Neuronal stem cell (in vitro differentiated cells): ENCODE results near the gene TAS2R19.

Experiments used
- DNase-seq: peaks from one replicate; pipeline ENCODE4 v3.0.0-alpha.2; 2013; ENCODE audit warnings: low spot score
- H2AFZ ChIP-seq: one replicate; pipeline ENCODE4 v1.6.1; 2013; ENCODE audit warnings: mild to moderate bottlenecking, low read length, inconsistent platforms
- H2AK5ac ChIP-seq: 2 replicates; pipeline ENCODE4 v1.6.1; 2013; ENCODE audit warnings: low read depth, mild to moderate bottlenecking, inconsistent platforms, low read length, moderate library complexity, mixed read lengths
- H2BK120ac ChIP-seq: 2 replicates; pipeline ENCODE4 v1.6.1; 2013; ENCODE audit warnings: low read depth, mild to moderate bottlenecking, inconsistent platforms, low read length, moderate library complexity, mixed read lengths
- H2BK12ac ChIP-seq: one replicate; pipeline ENCODE4 v1.6.1; 2013; ENCODE audit warnings: low read length, inconsistent platforms
- H2BK15ac ChIP-seq: 2 replicates; pipeline ENCODE4 v1.6.1; 2013; ENCODE audit warnings: mild to moderate bottlenecking, low read length, inconsistent platforms, mixed read lengths
- H2BK5ac ChIP-seq: one replicate; pipeline ENCODE4 v1.6.1; 2013; ENCODE audit warnings: inconsistent platforms, mild to moderate bottlenecking, low read length, moderate library complexity
- H3K14ac ChIP-seq: one replicate; pipeline ENCODE4 v1.6.1; 2013; ENCODE audit warnings: low read length, inconsistent platforms
- H3K18ac ChIP-seq: 2 replicates; pipeline ENCODE4 v1.6.1; 2013; ENCODE audit warnings: low read length, inconsistent platforms
- H3K23ac ChIP-seq: 2 replicates; pipeline ENCODE4 v1.6.1; 2013; ENCODE audit warnings: low read depth, mild to moderate bottlenecking, mixed read lengths, low read length, inconsistent platforms; ENCODE audit not compliant: poor library complexity
- H3K27ac ChIP-seq: replicated peaks from 3 replicates; pipeline ENCODE4 v1.5.1; 2013; ENCODE audit warnings: low read length, inconsistent platforms
- H3K27me3 ChIP-seq, 3 experiments: 2 replicates each; pipeline ENCODE4 v1.6.1; 2013; ENCODE audit warnings: low read length in 3 of 3, mild to moderate bottlenecking in 2 of 3, inconsistent platforms in 1 of 3, low read depth in 1 of 3, mixed read lengths in 1 of 3, moderate library complexity in 1 of 3; ENCODE audit not compliant: control insufficient read depth in 3 of 3, insufficient read depth in 3 of 3
- H3K36me3 ChIP-seq, 2 donors: replicated peaks in 1 of 2; 2 replicates each; pipeline ENCODE4 v1.6.1; 2013; ENCODE audit warnings: low read length in 2 of 2; ENCODE audit not compliant: control insufficient read depth in 2 of 2, insufficient read depth in 2 of 2
- H3K4ac ChIP-seq: 2 replicates; pipeline ENCODE4 v1.6.1; 2013; ENCODE audit warnings: inconsistent platforms, mild to moderate bottlenecking, low read length, moderate library complexity
- H3K4me1 ChIP-seq, 2 donors: 1 replicate in 1 of 2; 2 replicates in 1 of 2; pipeline ENCODE4 v1.6.1; 2013; ENCODE audit warnings: low read length in 2 of 2, low read depth in 1 of 2; ENCODE audit not compliant: control insufficient read depth in 2 of 2, insufficient read depth in 1 of 2
- H3K4me2 ChIP-seq: one replicate; pipeline ENCODE4 v1.6.1; 2013; ENCODE audit warnings: mild to moderate bottlenecking, low read length, inconsistent platforms; ENCODE audit not compliant: insufficient read depth, poor library complexity, severe bottlenecking
- H3K4me3 ChIP-seq, 2 donors: 2 replicates each; pipeline ENCODE4 v1.5.1; 2013; ENCODE audit warnings: low read length in 2 of 2, mild to moderate bottlenecking in 2 of 2, inconsistent platforms in 1 of 2, moderate library complexity in 1 of 2
- H3K79me1 ChIP-seq: one replicate; pipeline ENCODE4 v1.6.1; 2013; ENCODE audit warnings: low read depth, mild to moderate bottlenecking, inconsistent platforms, low read length, moderate library complexity
- H3K9ac ChIP-seq: one replicate; pipeline ENCODE4 v1.6.1; 2013; ENCODE audit warnings: mild to moderate bottlenecking, low read depth, low read length, inconsistent platforms; ENCODE audit not compliant: poor library complexity
- H3K9me3 ChIP-seq, 2 donors: replicated peaks in 1 of 2; 2 replicates each; pipeline versions ENCODE3 to v1.6.1; 2013; ENCODE audit warnings: low read length in 2 of 2, mild to moderate bottlenecking in 2 of 2, inconsistent platforms in 1 of 2, low read depth in 1 of 2, mixed read lengths in 1 of 2, moderate library complexity in 1 of 2; ENCODE audit not compliant: control insufficient read depth in 2 of 2, insufficient read depth in 1 of 2
- H4K8ac ChIP-seq: one replicate; pipeline ENCODE4 v1.6.1; 2013; ENCODE audit warnings: low read depth, mild to moderate bottlenecking, inconsistent platforms, low read length, moderate library complexity
- H4K91ac ChIP-seq: one replicate; pipeline ENCODE4 v1.6.1; 2013; ENCODE audit warnings: low read length, low read depth, mild to moderate bottlenecking, inconsistent platforms; ENCODE audit not compliant: poor library complexity
- WGBS, 2 donors: extraction: QIAGEN DNeasy Blood & Tissue Kit; methylation state at CpG; one replicate each; pipeline ENCODE4 v1.1.7; 2013; ENCODE audit warnings: missing lambda C conversion rate in 2 of 2, mixed read lengths in 1 of 2; ENCODE audit not compliant: insufficient read length in 2 of 2, insufficient replicate concordance in 1 of 2; ENCODE audit errors: extremely low coverage in 2 of 2; 5-methylcytosine and 5-hydroxymethylcytosine counted together

The TAS2R19 gene

GRCh38 chr12:11007608-11008007 is 14.8 kb downstream of the TAS2R19 start:
- H3K4me2 ChIP-seq, result no peak overlapping the region
- H2BK15ac ChIP-seq, result no peak overlapping the region
- peaks cover 0 to under 1% of the 10 kb centered on the region in 2 donors for H3K36me3 ChIP-seq
- H3K79me1 ChIP-seq, result no peaks in the 10 kb centered on the region
- H3K18ac ChIP-seq, result no peak overlapping the region
- H4K8ac ChIP-seq, result no peak overlapping the region
- no peak overlapping the region for H3K23ac ChIP-seq
- no peak overlapping the region for H3K9ac ChIP-seq
- H2BK120ac ChIP-seq, result no peak overlapping the region
- no peak for DNase-seq
- no peaks in the 10 kb centered on the region for H3K4me1 ChIP-seq
- H2AK5ac ChIP-seq, result no peak overlapping the region
- H2BK5ac ChIP-seq, result no peak overlapping the region
- H2AFZ ChIP-seq, result no peak overlapping the region
- no CpG with 5 or more reads among the region's 1 CpG for WGBS, 2 donors
- H3K4me3 ChIP-seq, result no peak overlapping the region
- no peak overlapping the region for H2BK12ac ChIP-seq
- H3K27me3 ChIP-seq, result no peaks in the 10 kb centered on the region
- no peak overlapping the region for H3K4ac ChIP-seq
- H3K27ac ChIP-seq, result no peak overlapping the region
- no peak overlapping the region for H4K91ac ChIP-seq
- no peak overlapping the region for H3K14ac ChIP-seq
- no peaks in the 10 kb centered on the region for H3K9me3 ChIP-seq

DNA sequence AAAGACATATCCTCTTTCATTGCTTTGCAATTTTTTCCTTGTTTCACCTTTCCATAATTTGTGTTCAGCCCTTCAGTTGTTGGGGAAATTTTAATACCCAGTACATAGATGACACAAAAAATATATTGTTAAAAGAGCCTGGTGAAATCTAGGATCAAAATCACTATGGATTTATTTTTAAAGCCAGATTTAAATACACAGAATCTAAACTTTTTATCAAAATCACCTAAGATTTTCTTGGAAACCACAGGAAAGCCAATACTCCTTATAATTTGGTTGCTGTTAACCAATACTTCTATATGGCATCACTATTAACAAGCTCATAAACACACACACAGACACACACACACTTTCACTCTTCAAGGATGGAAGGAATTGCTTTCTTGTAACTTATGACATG is 24.2 kb downstream of the TAS2R19 start, which contains the start of gene TAS2R20:
Gene TAS2R20, minus strand, starts transcription at position 101 of the 400 bp plus-strand sequence. CDS start 429 bp downstream, outside the sequence.
- Histone ChIP-seq H3K9ac (no peak within 1 kb of the TSS), H3K27ac (no peak within 1 kb of the TSS), H3K4me1 (peaks cover 0 to 2% of the 10 kb centered on the region in 2 donors), H3K4ac (no peak within 1 kb of the TSS), H3K23ac (no peak within 1 kb of the TSS), H4K91ac (no peak within 1 kb of the TSS), H3K14ac (no peak within 1 kb of the TSS), H3K27me3 (no peaks in the 10 kb centered on the region), H2AFZ (no peak within 1 kb of the TSS), H2BK12ac (no peak within 1 kb of the TSS), H2BK5ac (no peak within 1 kb of the TSS), H3K18ac (no peak within 1 kb of the TSS), H2AK5ac (no peak within 1 kb of the TSS), H3K9me3 (peaks cover 0 to 17% of the 10 kb centered on the region in 2 donors), H3K36me3 (peaks cover 5 to 25% of the 10 kb centered on the region in 2 donors), H3K79me1 (no peaks in the 10 kb centered on the region), H3K4me2 (no peak within 1 kb of the TSS), H3K4me3 (no peak within 1 kb of the TSS), H2BK120ac (no peak within 1 kb of the TSS), H4K8ac (no peak within 1 kb of the TSS), H2BK15ac (no peak within 1 kb of the TSS)
- no peak for DNase-seq

DNA sequence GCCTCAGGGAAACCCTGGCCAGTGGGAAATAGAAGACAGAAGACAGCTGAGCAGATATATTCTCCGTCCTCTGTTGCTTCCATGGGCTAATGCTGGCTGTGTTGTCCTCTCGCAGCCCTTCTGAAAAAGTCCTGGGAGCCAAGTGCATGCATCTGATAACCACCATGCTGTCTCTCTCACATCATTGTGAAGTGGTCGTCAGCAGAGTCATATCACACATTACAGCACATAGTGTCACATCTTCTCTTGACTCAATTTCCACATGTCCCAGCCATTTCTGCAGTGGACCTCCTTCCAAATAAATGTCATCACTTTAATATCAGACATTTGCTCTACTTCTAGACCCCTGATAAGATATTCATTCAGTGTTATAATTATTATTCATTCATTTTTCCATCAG is 28.1 kb downstream of the TAS2R19 start:
- Histone ChIP-seq H2AK5ac (no peak overlapping the region), H3K9ac (no peak overlapping the region), H3K36me3 (peaks cover 5 to 36% of the 10 kb centered on the region in 2 donors), H2BK12ac (no peak overlapping the region), H4K91ac (no peak overlapping the region), H3K27ac (no peak overlapping the region), H3K23ac (no peak overlapping the region), H3K4me1 (peaks cover 0 to 2% of the 10 kb centered on the region in 2 donors), H2AFZ (no peak overlapping the region), H3K9me3 (peaks cover 0 to 11% of the 10 kb centered on the region in 2 donors), H3K4ac (no peak overlapping the region), H3K27me3 (no peaks in the 10 kb centered on the region), H3K4me3 (no peak overlapping the region), H3K18ac (no peak overlapping the region), H3K4me2 (no peak overlapping the region), H2BK15ac (no peak overlapping the region), H3K79me1 (no peaks in the 10 kb centered on the region), H2BK120ac (no peak overlapping the region), H2BK5ac (no peak overlapping the region), H3K14ac (no peak overlapping the region), H4K8ac (no peak overlapping the region)
- WGBS, 2 donors, result no CpG with 5 or more reads among the region's 3 CpGs
- DNase-seq, result no peak

DNA sequence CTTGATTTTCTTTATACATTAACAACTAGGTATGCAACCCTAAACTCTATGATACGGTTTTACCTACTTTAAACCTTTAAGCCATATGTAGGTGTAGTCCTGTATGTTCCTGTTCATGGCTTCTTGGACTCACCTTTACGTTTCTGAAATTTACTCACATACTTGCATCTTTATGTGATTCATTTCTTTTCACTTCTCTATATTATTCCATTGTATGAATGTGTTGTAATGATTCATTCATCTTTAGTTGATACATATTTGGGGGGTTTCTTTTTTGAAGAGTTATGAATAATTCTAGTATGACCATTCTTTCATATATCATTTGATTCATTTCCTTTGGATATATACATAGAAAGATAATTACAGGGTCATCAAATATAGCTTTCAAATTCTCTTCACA is 33.3 kb downstream of the TAS2R19 start:
- no CpG with 5 or more reads among the region's 2 CpGs for WGBS, 2 donors

More for the DNA sequence above, 33.3 kb downstream of the TAS2R19 start:
- no peak overlapping the region for H3K27ac ChIP-seq
- no peak overlapping the region for H2BK15ac ChIP-seq
- H4K8ac ChIP-seq, result no peak overlapping the region
- H3K4me3 ChIP-seq, result no peak overlapping the region
- H3K18ac ChIP-seq, result no peak overlapping the region
- H3K4me2 ChIP-seq, result no peak overlapping the region
- H2BK12ac ChIP-seq, result no peak overlapping the region
- no peak overlapping the region for H3K4ac ChIP-seq
- H3K23ac ChIP-seq, result no peak overlapping the region
- H3K4me1 ChIP-seq, result peaks cover 0 to 2% of the 10 kb centered on the region in 2 donors
- DNase-seq, result no peak
- no peaks in the 10 kb centered on the region for H3K27me3 ChIP-seq
- no peak overlapping the region for H2AFZ ChIP-seq
- H3K36me3 ChIP-seq, result peaks cover 3 to 17% of the 10 kb centered on the region in 2 donors
- no peaks in the 10 kb centered on the region for H3K79me1 ChIP-seq
- H3K9me3 ChIP-seq, result peaks cover 0 to 11% of the 10 kb centered on the region in 2 donors
- H2AK5ac ChIP-seq, result no peak overlapping the region
- H3K9ac ChIP-seq, result no peak overlapping the region
- no peak overlapping the region for H2BK5ac ChIP-seq
- H4K91ac ChIP-seq, result no peak overlapping the region
- H3K14ac ChIP-seq, result no peak overlapping the region
- no peak overlapping the region for H2BK120ac ChIP-seq
